ENCODE measurements around the gene PAX1. TPM values are rescaled to one million over a fixed set of nuclear protein-coding genes. Genes with fewer than 3 reads are reported as not detected.

The PAX1 gene
- total RNA-seq, 1 donor from 2014 or later = not detected

- H3K9me3 ChIP-seq (replicated peaks) = peaks cover 23% of the 10 kb centered on the region
- H3K4me1 ChIP-seq = no peaks in the 10 kb centered on the region
- H3K36me3 ChIP-seq = no peaks in the 10 kb centered on the region
- intact Hi-C loops (cut with micrococcal nuclease) = no loop called here
- DNase-seq = no peak
- TF ChIP-seq, protein P1, sequence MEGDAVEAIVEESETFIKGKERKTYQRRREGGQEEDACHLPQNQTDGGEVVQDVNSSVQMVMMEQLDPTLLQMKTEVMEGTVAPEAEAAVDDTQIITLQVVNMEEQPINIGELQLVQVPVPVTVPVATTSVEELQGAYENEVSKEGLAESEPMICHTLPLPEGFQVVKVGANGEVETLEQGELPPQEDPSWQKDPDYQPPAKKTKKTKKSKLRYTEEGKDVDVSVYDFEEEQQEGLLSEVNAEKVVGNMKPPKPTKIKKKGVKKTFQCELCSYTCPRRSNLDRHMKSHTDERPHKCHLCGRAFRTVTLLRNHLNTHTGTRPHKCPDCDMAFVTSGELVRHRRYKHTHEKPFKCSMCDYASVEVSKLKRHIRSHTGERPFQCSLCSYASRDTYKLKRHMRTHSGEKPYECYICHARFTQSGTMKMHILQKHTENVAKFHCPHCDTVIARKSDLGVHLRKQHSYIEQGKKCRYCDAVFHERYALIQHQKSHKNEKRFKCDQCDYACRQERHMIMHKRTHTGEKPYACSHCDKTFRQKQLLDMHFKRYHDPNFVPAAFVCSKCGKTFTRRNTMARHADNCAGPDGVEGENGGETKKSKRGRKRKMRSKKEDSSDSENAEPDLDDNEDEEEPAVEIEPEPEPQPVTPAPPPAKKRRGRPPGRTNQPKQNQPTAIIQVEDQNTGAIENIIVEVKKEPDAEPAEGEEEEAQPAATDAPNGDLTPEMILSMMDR (IDR thresholded peaks at IDR 0.05; ENCODE audit: borderline replicate concordance) = no peak
- no peak overlapping the region for H3K27ac ChIP-seq (replicated peaks)
- no peak overlapping the region for H3K4me3 ChIP-seq
- H3K27me3 ChIP-seq (ENCODE audit: low read depth) = no peaks in the 10 kb centered on the region
Observed at GRCh38 chr20:21741266-21741665, 35.8 kb downstream of the PAX1 start.

DNA sequence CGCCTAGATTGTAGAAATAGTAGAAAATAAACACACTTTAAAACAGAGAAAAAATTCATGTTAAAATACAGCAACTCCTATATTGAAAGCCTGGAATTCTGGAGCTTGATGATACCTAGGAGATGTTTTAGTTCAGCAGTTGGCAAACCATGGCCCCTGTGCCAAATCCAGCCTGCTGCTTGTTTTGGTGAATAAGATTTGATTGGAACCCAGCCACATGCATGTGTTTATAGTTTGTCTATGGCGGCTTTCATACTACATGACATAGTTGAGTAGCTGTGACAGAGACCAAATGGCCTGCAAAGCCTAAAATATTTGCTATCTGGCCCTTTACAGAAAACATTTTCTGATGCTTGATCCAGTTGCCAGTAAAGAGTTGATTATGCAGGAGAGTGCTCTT, 57.2 kb downstream of the PAX1 start:
- H3K36me3 ChIP-seq = no peaks in the 10 kb centered on the region
- H3K27ac ChIP-seq (replicated peaks) = no peak overlapping the region
- TF ChIP-seq, protein P1 (IDR thresholded peaks at IDR 0.05; ENCODE audit: borderline replicate concordance) = no peak
- intact Hi-C loops (cut with micrococcal nuclease) = no loop called here
- H3K4me1 ChIP-seq = no peaks in the 10 kb centered on the region
- H3K27me3 ChIP-seq (ENCODE audit: low read depth) = peaks cover 16% of the 10 kb centered on the region
- no peak for DNase-seq
- H3K9me3 ChIP-seq (replicated peaks) = peaks cover 13% of the 10 kb centered on the region
- H3K4me3 ChIP-seq = no peak overlapping the region

DNA sequence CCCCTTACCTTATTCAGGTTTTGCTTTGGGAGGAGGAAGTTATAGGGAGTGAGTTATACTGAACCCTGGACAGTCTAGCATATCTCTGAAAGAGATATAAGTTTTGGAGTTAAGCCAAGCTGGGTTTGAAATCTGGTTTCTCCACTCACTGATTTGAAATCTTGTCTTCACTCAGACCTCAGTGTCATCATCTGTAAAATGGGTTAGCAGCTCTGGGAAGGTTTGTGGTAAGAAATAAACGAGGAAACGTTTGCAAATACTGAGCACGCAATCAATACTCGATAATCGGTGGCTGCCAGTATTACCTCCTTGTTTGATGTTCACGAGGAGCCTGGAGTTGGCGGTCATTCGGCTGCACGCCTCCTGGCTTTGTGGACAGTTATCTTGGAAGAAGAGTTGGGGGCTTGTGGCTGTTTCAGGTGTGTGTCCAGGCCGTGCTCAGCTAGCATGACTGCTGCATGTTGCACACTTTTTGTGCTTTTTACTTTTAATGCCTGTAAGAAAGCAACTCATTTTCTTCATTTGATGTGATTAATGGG, 61.8 kb downstream of the PAX1 start:
- intact Hi-C loops (cut with micrococcal nuclease) = no loop called here

DNA sequence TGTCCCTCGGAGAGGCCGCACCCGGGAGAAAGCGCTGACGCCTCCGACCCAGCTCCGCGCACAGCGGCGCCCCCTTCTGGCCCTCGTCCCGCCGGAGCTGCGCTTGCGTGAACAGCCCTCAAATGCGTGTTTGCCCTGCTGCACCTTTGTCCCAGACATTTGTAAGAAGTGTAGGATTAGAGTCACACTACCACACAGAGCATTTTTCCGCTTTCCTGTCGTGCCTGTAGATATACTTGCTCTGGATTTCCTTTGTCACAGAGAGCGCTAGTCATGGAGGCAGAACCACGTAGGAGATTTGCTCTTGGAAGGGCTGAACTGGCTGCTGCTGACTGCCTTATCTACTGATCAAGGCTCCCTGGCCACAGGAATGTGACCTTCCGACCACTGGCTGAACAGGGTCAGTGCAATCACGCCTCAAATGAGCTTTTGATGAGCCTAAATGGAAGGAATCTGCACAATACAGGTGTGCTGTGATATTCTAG, 62.3 kb downstream of the PAX1 start:
- intact Hi-C loops (cut with micrococcal nuclease) = no loop called here
- peaks cover 26% of the 10 kb centered on the region for H3K27me3 ChIP-seq (ENCODE audit: low read depth)
- TF ChIP-seq, protein P1 (IDR thresholded peaks at IDR 0.05; ENCODE audit: borderline replicate concordance) = no peak
- no peak for DNase-seq
- H3K27ac ChIP-seq (replicated peaks) = no peak overlapping the region
- no peaks in the 10 kb centered on the region for H3K9me3 ChIP-seq (replicated peaks)
- H3K36me3 ChIP-seq = no peaks in the 10 kb centered on the region
- H3K4me3 ChIP-seq = no peak overlapping the region
- H3K4me1 ChIP-seq = no peaks in the 10 kb centered on the region

More for the DNA sequence above, 61.8 kb downstream of the PAX1 start:
- H3K4me1 ChIP-seq = no peaks in the 10 kb centered on the region
- no peak overlapping the region for H3K4me3 ChIP-seq
- H3K9me3 ChIP-seq (replicated peaks) = no peaks in the 10 kb centered on the region
- no peak for DNase-seq
- peaks cover 26% of the 10 kb centered on the region for H3K27me3 ChIP-seq (ENCODE audit: low read depth)
- no peaks in the 10 kb centered on the region for H3K36me3 ChIP-seq
- H3K27ac ChIP-seq (replicated peaks) = no peak overlapping the region
- TF ChIP-seq, protein P1 (IDR thresholded peaks at IDR 0.05; ENCODE audit: borderline replicate concordance) = no peak

Other genes starting within 250 kb of the PAX1 start
- not detected for gene NKX2-2, start 191.6 kb upstream of the PAX1 start, total RNA-seq

Measured in left ventricle myocardium inferior (tissue), 1 donor.